Measurements from ENCODE around the gene PFN3.

Gene PFN3

DNA sequence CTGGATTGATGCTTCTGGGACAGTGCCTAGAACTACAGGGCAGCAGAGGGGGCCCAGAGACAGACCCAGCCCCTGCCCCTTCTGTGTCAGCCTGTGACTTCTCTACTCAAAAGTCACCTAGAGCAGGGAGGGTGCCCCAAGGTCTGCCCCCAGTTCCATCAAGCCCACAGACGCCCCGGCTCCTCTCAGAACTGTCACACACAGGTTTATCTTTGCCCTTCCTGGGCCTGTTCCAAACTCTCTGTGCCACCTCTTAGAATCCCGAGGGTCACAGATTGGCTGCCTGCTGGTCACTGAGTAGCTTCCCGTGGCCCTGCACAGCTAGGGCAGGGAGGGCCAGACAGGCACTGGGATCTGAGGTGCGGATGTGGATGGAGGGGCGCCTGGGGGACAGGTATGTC is 41.0 kb downstream of the PFN3 start:
- DNase-seq = no peak

DNA sequence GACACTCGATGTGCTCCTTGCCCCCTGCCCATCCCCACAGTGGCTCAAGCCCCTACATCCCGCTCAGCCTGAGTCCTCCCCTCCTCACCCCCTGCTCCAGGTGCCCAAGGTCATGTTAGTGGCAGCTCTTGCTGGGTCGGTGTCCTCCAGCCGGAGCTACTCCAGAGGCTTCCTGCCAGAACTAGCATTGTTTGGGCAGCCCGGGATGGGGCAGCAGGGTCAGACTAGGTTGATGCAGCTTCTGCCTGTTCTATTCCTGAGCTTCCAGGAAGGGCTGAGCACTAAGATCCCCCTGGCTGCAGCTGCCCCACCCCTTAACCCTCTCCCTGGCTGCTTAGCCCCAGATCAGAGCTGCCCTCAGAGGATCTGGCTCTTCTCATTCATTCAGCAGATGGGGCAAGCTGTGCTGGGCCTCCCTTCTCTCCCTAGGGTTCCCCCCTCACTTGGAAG is 42.1 kb downstream of the PFN3 start:
- no peak for DNase-seq

DNA sequence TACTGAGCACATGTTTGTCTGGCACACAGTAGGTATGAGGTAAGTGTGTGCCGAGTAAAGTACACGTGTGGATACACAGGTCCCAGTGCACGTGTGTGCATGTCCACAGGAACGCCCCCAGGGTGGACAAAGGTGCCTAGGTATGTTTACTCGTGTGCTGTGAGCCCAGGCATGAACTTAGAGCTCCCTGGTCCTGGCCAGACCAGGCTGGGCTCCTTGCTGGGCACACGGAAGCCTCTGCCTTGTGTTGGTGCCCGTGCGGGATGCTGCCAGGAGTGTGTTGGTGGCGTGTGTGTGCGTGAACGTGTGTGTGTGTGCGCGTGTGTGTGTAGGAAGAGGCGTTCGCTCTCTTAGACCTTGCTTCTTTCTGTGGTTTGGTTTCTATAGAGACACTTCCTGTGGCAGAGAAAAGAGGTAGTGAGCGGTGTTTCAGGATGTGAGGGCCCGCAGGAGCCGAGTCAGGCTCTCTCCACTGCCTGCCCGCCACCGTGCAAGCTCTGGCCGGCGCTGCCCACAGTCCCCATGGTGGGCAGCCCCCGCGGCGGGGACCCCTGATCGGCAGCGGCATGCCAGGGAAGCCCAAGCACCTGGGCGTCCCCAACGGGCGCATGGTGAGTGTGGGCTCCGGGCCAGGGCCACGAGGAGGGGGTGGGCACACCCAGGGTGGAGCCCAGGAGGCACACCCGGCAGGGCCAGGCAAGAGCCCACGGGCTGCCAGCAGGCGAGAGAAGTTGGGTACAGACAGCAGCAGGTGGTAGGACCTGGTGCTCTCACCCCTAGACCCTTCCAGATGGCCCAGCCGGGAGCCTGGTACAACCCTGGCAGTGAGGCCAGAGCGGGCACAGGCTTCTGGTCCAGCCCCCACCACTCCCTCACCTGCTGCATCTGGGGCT is 42.8 kb downstream of the PFN3 start, which contains the start of gene RGS14:
Gene RGS14, plus strand, starts transcription at position 466 of the 893 bp plus-strand sequence. Its CDS starts 101 bp downstream, at position 567.
- DNase-seq = peak; percentile 43 to 67

DNA sequence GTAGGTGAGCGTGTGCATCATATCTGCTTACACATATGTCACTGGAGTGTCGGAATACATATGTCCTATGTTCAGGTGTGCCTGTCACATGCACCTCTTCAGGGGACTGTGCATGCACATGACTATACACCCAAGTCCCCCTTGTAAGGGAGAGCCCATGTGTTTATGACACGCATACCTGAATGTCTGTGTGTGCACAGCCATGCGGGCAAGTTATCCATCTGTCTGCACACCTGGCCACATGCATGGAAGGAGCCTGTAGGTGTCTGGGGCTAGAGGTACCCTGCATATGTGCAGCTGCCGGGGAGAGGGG is 43.4 kb downstream of the PFN3 start:
- no peak for DNase-seq

DNA sequence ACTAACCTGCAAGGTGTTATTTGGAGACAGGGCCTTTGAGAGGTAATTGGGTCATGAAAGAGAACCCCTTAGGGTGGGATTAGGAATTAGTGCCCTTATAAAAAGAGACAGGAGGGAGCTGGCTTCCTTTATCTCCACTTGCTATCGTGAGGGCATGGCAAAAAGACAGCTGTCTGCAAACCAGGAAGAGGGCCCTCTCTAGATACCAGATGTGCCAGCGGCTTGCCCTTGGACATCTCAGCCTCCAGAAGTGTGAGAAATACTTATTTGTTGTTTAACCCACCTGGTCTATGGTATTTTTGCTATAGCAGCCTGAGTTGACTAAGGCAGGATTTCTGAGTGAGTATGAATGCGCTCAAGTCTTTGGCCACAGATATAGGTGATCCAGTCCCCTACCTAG is 43.7 kb downstream of the PFN3 start:
- DNase-seq = no peak

DNA sequence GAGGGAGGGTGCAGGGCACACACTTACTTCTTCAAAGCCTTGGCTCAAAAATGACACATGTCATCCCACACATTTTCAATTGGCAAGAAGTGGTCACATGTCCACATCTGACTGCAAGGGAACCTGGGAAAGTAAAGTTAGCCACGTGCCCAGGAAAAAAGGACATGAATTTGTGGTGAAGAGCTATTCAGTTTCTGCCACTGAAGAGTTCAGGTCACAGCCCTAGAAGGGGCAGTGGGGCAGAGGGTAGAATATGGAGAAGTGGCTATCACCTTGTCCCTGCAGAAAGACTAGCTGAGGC is 44.6 kb downstream of the PFN3 start:
- DNase-seq = no peak

DNA sequence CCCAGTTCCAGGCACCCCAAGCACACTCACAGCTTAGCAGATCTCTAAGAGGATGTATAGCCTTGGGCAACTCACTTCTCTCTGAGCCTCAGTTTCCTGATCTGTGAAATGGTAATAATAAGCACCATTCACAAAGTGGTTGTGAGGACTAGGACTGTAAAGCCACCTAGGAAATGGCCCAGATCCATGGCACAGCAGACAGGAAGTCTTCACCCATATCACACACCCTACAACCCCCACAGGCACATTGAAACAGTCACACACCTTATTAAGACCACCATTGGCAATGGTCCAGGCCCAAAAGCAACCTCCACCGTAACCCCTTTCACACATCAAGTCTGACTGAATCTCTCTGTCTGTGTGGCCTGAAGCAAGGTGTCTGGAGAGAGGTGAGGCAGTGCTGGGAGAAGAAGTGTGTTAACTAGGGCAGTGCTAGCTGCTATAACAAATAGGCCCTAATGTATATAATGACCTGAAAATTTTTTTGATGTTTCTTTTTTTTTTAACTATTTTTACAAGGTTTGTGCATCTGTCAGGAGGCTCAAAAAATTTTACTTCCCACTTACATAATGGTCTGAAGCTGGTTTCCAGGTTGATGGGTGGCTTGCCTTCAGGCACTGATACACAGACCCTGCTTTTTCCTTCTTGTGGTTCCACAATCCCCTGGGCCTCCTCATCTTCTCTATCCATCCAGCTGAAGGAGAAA is 45.1 kb downstream of the PFN3 start:
- no peak for DNase-seq

DNA sequence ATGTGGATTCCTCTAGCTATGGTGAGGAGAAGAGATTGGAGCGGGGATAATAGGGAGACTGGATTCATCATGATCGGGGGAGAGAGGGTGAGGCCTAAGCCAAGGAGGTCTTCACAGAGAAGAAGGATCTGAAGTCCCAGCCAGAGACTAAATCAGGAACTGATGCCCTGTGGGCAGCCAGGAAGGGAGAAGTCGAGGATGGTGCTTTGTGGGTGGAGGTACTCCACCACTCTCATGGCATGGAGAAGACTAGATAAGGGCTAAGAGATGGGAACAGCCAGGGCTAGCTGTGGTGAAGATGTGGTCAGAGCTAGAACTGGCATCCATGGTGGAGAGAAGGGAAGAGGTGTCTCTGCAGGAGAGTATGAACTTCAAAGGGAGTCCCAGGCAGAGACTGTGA is 45.8 kb downstream of the PFN3 start:
- no peak for DNase-seq

DNA sequence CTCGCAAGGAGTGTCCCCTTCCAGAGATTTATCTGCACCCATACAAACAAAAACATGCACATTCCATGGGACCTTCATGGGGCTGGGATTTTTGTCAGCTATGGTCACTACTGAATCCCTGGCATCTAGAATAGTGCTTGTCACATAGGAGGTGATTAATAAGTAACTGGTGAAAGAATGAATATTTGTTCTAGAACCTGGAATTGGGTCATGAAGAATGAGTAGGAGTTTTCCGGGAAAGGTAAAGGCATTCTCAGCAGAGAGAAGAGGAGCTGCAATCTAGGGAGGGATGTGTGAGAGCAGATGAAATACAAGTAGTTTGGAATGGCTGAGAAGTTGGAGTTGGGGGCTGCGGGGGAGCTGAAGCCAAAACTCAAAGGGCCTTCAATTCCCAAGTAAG is 46.2 kb downstream of the PFN3 start:
- no peak for DNase-seq

DNA sequence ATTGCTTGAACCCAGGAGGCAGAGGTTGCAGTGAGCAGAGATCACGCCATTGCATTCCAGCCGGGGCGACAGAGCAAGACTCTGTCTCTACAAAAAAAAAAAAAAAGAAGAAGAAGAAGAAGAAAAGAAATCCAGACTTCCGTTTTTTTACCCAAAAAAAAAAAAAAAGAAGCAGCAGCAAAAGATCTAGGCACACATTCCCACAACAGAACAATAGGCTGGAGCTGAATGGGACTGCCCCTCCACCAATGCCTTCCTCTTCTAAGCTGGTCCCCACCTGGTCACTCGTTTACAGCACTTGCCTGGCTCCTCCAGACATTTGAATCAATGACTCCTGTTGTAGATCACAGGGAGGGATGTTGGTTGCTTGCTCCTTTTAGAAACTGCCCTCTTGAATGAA is 47.4 kb downstream of the PFN3 start:
- no peak for DNase-seq

DNA sequence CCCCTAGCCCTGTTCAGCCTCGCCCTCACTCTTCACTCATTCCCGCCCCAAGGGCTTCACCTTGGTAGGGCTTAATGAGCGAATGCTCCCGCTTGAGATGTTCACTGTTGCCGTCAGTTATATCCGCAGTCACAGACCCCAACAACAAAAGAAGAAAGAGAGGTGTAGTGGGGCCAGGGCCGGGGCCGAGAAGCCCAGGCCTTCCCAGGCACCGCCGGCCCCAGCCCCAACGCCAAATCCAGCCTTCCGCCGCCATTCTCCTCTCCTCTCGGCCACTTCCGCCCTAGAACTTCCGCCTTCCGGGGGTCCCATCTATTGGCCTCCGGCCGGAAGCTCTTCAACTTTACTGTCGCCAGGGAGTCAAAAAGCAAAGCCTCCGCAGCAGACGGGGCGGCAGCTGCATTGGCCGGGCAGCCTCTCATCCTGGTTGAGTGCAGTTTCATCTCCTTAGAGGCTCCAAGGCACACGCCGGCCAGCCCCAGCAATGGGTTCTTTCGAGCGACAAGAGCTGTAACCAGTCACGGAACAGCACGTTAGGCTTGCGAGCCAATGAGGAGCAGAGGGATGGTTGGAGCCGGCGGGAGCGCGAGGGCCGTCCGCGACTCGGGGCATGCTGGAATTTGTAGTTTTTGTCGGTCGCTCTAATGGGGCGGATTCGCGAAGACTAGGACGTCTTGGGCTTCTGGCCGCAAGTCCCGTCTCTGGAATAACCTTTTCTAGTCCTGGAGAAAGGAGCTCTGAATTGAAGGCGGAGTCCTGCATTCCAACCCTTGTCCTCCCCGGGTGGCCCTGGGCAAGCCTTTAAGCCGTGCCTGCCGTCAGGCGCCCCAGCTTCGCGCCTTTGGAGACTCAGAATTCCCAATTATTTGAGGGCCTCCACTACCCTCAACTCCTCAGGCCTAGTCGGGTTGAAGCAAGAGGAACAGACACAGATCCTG is 48.8 kb downstream of the PFN3 start, which contains the start of gene LMAN2:
Gene LMAN2, minus strand, starts transcription at position 277 of the 938 bp plus-strand sequence. Its CDS starts 21 bp downstream, at position 256.
- DNase-seq = peak; percentile 83 to 89

DNA sequence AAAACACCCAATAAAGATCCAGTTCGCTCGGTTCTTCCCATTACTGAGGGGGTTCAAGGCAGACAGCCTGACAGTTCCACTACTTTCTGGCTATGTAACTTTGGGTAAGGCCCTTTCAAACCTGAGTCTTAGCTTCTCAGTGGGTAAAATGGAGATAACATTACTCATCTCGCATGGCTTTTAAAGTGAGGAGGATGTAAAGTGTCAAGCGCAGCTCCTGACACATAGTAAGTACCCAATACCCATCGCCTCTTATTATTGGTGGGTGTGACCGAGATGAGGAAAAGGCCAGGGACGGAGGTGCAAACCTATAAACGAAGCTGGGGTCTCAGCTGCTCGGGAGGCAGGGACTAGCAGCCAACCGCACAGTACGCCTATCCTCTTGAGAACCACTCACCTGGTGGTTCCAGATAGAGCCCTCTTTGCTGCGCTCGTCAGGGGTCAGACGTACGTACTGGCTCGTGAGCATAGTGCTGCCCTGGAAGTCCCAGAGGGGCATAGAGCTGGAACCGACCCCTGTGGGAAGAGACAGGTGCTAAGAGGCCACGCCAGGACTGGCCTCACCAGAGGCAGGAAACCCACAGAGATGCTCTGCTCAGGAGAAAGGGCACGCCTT is 49.6 kb downstream of the PFN3 start:
- no peak for DNase-seq
